ENCODE measurements around the gene IL17RE. TPM values are rescaled to one million over a fixed set of nuclear protein-coding genes. Genes with fewer than 3 reads are reported as not detected.

IL17RE gene
- total and polyA plus RNA-seq, 2 experiments from 2014 or later, result 1.1 to 3.4 TPM

GRCh38 chr3:9855594-9855993, 47.1 kb upstream of the IL17RE start:
- no peaks in the 10 kb centered on the region for H3K9me2 ChIP-seq (ENCODE audit: insufficient read depth)
- H3K4me1 ChIP-seq (ENCODE audit: insufficient read depth), result no peaks in the 10 kb centered on the region; the same call in 1 of the 2 replicates
- Mint-ChIP-seq H3K36me3 (ENCODE audit: low read depth) (no peaks in the 10 kb centered on the region), H3K4me1 (peaks cover 18% of the 10 kb centered on the region), H3K27me3 (ENCODE audit: insufficient read depth, low read depth, poor library complexity) (peaks cover 1% of the 10 kb centered on the region), H3K27ac (no peak overlapping the region), H3K4me3 (no peak overlapping the region), H3K9me3 (no peaks in the 10 kb centered on the region)
- no peak overlapping the region for H3K27ac ChIP-seq (ENCODE audit: low read depth)
- H4K20me1 ChIP-seq (replicated peaks; ENCODE audit: insufficient read depth), result no peaks in the 10 kb centered on the region
- ATAC-seq (no peak), DNase-seq (ENCODE audit: low spot score) (no peak)
- no peak overlapping the region for H3K4me2 ChIP-seq
- H3K27me3 ChIP-seq (ENCODE audit: insufficient read depth), result no peaks in the 10 kb centered on the region
- H3F3A ChIP-seq (replicated peaks; ENCODE audit: low read depth), result no peaks in the 10 kb centered on the region
- H3K4me3 ChIP-seq, result no peak overlapping the region
- H3K79me2 ChIP-seq (replicated peaks; ENCODE audit: insufficient read depth), result no peaks in the 10 kb centered on the region
- no peak overlapping the region for H2AFZ ChIP-seq
- TF ChIP-seq CREB1 (CRISPR knock-in tag; IDR thresholded peaks at IDR 0.05; ENCODE audit: low read depth) (no peak), ZNF462 (CRISPR knock-in tag; IDR thresholded peaks at IDR 0.05) (no peak), ETS1 (IDR thresholded peaks at IDR 0.05) (no peak), STAT1 (IDR thresholded peaks at IDR 0.05; ENCODE audit: unreplicated experiment) (no peak), ZNF114 (CRISPR knock-in tag; IDR thresholded peaks at IDR 0.05) (no peak), ZNF331 (CRISPR knock-in tag; IDR thresholded peaks at IDR 0.05; ENCODE audit: low read depth) (no peak), EZH2phosphoT487 (IDR thresholded peaks at IDR 0.05; ENCODE audit: unreplicated experiment) (no peak), POLR2AphosphoS5 (IDR thresholded peaks at IDR 0.05; ENCODE audit: low read depth) (no peak)
- TF ChIP-seq, protein P1, sequence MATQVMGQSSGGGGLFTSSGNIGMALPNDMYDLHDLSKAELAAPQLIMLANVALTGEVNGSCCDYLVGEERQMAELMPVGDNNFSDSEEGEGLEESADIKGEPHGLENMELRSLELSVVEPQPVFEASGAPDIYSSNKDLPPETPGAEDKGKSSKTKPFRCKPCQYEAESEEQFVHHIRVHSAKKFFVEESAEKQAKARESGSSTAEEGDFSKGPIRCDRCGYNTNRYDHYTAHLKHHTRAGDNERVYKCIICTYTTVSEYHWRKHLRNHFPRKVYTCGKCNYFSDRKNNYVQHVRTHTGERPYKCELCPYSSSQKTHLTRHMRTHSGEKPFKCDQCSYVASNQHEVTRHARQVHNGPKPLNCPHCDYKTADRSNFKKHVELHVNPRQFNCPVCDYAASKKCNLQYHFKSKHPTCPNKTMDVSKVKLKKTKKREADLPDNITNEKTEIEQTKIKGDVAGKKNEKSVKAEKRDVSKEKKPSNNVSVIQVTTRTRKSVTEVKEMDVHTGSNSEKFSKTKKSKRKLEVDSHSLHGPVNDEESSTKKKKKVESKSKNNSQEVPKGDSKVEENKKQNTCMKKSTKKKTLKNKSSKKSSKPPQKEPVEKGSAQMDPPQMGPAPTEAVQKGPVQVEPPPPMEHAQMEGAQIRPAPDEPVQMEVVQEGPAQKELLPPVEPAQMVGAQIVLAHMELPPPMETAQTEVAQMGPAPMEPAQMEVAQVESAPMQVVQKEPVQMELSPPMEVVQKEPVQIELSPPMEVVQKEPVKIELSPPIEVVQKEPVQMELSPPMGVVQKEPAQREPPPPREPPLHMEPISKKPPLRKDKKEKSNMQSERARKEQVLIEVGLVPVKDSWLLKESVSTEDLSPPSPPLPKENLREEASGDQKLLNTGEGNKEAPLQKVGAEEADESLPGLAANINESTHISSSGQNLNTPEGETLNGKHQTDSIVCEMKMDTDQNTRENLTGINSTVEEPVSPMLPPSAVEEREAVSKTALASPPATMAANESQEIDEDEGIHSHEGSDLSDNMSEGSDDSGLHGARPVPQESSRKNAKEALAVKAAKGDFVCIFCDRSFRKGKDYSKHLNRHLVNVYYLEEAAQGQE (IDR thresholded peaks at IDR 0.05; ENCODE audit: unreplicated experiment), result no peak
- no peaks in the 10 kb centered on the region for H3K36me3 ChIP-seq (ENCODE audit: insufficient read depth)
